IPS-18a (cell line): ENCODE results near the gene MRPS6.

Source experiments
- H3K27ac ChIP-seq: one replicate; pipeline ENCODE4 v1.5.1; 2013; ENCODE audit warnings: low read length
- H3K27me3 ChIP-seq: one replicate; pipeline ENCODE4 v1.6.1; 2013; ENCODE audit warnings: mild to moderate bottlenecking, low read length; ENCODE audit not compliant: control insufficient read depth, insufficient read depth
- H3K36me3 ChIP-seq: one replicate; pipeline ENCODE4 v1.6.1; 2013; ENCODE audit warnings: low read depth, low read length; ENCODE audit not compliant: control insufficient read depth
- H3K4me1 ChIP-seq: one replicate; pipeline ENCODE4 v1.6.1; 2013; ENCODE audit warnings: low read depth, low read length; ENCODE audit not compliant: control insufficient read depth
- H3K4me3 ChIP-seq: one replicate; pipeline ENCODE4 v1.5.1; 2013; ENCODE audit warnings: low read length
- H3K9ac ChIP-seq: one replicate; pipeline ENCODE4 v1.6.1; 2013; ENCODE audit warnings: mild to moderate bottlenecking, low read length, moderate library complexity
- H3K9me3 ChIP-seq: one replicate; pipeline ENCODE4 v1.6.1; 2013; ENCODE audit warnings: low read depth, low read length; ENCODE audit not compliant: control insufficient read depth

MRPS6 gene

GRCh38 chr21:34170886-34171285, 97.5 kb downstream of the MRPS6 start:
- Histone ChIP-seq H3K27ac (no peak overlapping the region), H3K4me1 (no peaks in the 10 kb centered on the region), H3K36me3 (no peaks in the 10 kb centered on the region), H3K9me3 (peaks cover 24% of the 10 kb centered on the region), H3K4me3 (no peak overlapping the region), H3K27me3 (no peaks in the 10 kb centered on the region), H3K9ac (no peak overlapping the region)

GRCh38 chr21:34174470-34174869, 101.1 kb downstream of the MRPS6 start:
- Histone ChIP-seq H3K4me1 (peaks cover 11% of the 10 kb centered on the region), H3K27ac (no peak overlapping the region), H3K36me3 (no peaks in the 10 kb centered on the region), H3K9ac (no peak overlapping the region), H3K4me3 (no peak overlapping the region), H3K27me3 (peaks cover 22% of the 10 kb centered on the region), H3K9me3 (no peaks in the 10 kb centered on the region)

- Histone ChIP-seq H3K4me1 (peaks cover 28% of the 10 kb centered on the region), H3K36me3 (no peaks in the 10 kb centered on the region), H3K9me3 (no peaks in the 10 kb centered on the region), H3K27ac (no peak overlapping the region), H3K27me3 (peaks cover 33% of the 10 kb centered on the region), H3K9ac (no peak overlapping the region), H3K4me3 (no peak overlapping the region)
These were observed 103.1 kb downstream of the MRPS6 start for GRCh38 chr21:34176448-34176847.

- Histone ChIP-seq H3K27ac (no peak overlapping the region), H3K4me3 (no peak overlapping the region), H3K4me1 (peaks cover 32% of the 10 kb centered on the region), H3K27me3 (peaks cover 33% of the 10 kb centered on the region), H3K36me3 (no peaks in the 10 kb centered on the region), H3K9ac (no peak overlapping the region), H3K9me3 (no peaks in the 10 kb centered on the region)
These were observed 104.7 kb downstream of the MRPS6 start for GRCh38 chr21:34177919-34178567.

- peaks cover 32% of the 10 kb centered on the region for H3K4me1 ChIP-seq
- H3K36me3 ChIP-seq, result no peaks in the 10 kb centered on the region
- H3K9me3 ChIP-seq, result no peaks in the 10 kb centered on the region
These were observed 106.0 kb downstream of the MRPS6 start for GRCh38 chr21:34179204-34179935.

GRCh38 chr21:34180407-34180806, 107.0 kb downstream of the MRPS6 start:
- H3K9ac ChIP-seq, result no peak overlapping the region
- no peaks in the 10 kb centered on the region for H3K9me3 ChIP-seq
- H3K4me1 ChIP-seq, result peaks cover 32% of the 10 kb centered on the region
- H3K27me3 ChIP-seq, result peaks cover 33% of the 10 kb centered on the region
- H3K27ac ChIP-seq, result no peak overlapping the region
- peak overlapping the region; percentile 16 for H3K4me3 ChIP-seq
- no peaks in the 10 kb centered on the region for H3K36me3 ChIP-seq

More at GRCh38 chr21:34179204-34179935, 106.0 kb downstream of the MRPS6 start:
- Histone ChIP-seq H3K27ac (no peak overlapping the region), H3K27me3 (peaks cover 33% of the 10 kb centered on the region), H3K4me3 (peak overlapping the region; percentile 3), H3K9ac (peak overlapping the region; percentile 15)

GRCh38 chr21:34180826-34181359, 107.5 kb downstream of the MRPS6 start:
- Histone ChIP-seq H3K4me3 (peak overlapping the region; percentile 4), H3K27me3 (peaks cover 33% of the 10 kb centered on the region), H3K36me3 (no peaks in the 10 kb centered on the region), H3K9me3 (no peaks in the 10 kb centered on the region), H3K9ac (no peak overlapping the region), H3K27ac (no peak overlapping the region), H3K4me1 (peaks cover 32% of the 10 kb centered on the region)

- H3K4me3 ChIP-seq, result no peak overlapping the region
- peaks cover 33% of the 10 kb centered on the region for H3K27me3 ChIP-seq
- H3K27ac ChIP-seq, result no peak overlapping the region
- H3K4me1 ChIP-seq, result peaks cover 32% of the 10 kb centered on the region
- H3K36me3 ChIP-seq, result no peaks in the 10 kb centered on the region
- H3K9me3 ChIP-seq, result no peaks in the 10 kb centered on the region
- H3K9ac ChIP-seq, result no peak overlapping the region
These were observed 108.2 kb downstream of the MRPS6 start for GRCh38 chr21:34181431-34182039.

GRCh38 chr21:34182436-34182835, 109.1 kb downstream of the MRPS6 start:
- Histone ChIP-seq H3K4me3 (no peak overlapping the region), H3K4me1 (peaks cover 32% of the 10 kb centered on the region), H3K9me3 (no peaks in the 10 kb centered on the region), H3K27me3 (peaks cover 27% of the 10 kb centered on the region), H3K27ac (no peak overlapping the region), H3K36me3 (no peaks in the 10 kb centered on the region), H3K9ac (no peak overlapping the region)

GRCh38 chr21:34183331-34183928, 110.1 kb downstream of the MRPS6 start:
- Histone ChIP-seq H3K9me3 (no peaks in the 10 kb centered on the region), H3K4me3 (no peak overlapping the region), H3K27me3 (peaks cover 17% of the 10 kb centered on the region), H3K9ac (no peak overlapping the region), H3K36me3 (no peaks in the 10 kb centered on the region), H3K27ac (no peak overlapping the region), H3K4me1 (peaks cover 29% of the 10 kb centered on the region)

GRCh38 chr21:34184232-34184631, 110.9 kb downstream of the MRPS6 start:
- no peak overlapping the region for H3K27ac ChIP-seq
- H3K9me3 ChIP-seq, result no peaks in the 10 kb centered on the region
- H3K36me3 ChIP-seq, result no peaks in the 10 kb centered on the region
- H3K27me3 ChIP-seq, result peaks cover 11% of the 10 kb centered on the region
- peaks cover 21% of the 10 kb centered on the region for H3K4me1 ChIP-seq
- H3K4me3 ChIP-seq, result no peak overlapping the region
- no peak overlapping the region for H3K9ac ChIP-seq
